ENCODE data around the gene PLCB3. TPM values are rescaled to one million over a fixed set of nuclear protein-coding genes. Genes with fewer than 3 reads are reported as not detected.

The PLCB3 gene
- total and polyA plus RNA-seq, 10 of the 15 experiments (the other 5 are each of a cell fraction or from before 2014, with no cell fraction given): 0.03 to 10.3 (median 3.3) TPM

DNA sequence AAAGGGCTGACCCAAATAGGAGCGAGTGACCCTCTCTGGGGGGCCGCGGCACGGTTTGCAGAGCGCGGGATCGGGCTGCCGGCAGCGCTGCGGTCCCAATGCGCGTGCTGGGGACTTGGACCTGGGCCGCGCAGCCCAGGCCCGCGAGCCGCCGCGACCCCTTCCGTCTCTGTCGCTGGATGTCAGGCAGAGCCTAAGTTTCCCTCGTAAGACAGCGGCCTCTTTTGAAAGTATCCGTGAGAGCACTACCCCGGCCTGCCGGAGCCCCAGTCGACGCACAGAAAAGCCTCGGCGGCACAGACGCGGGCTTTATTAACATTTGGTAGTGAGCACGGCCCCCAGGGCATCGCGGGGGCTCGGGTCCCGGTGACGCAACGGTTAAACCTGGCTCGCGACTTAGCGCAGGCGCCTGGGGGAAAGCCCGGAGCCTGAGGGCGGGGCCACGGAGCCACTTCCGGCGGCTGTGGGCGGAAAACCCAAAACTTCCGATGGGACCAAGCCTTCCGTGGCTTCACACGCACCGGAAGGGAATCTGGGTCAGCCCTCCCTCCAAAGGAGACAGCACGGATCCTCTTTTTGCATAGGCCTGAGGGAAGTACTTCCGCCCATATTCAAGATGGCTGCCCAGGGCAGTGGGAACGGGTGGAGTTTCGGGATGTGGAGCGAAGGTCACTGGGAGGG, 18.4 kb downstream of the PLCB3 start (continued):
- TF ChIP-seq IRF5 (IDR thresholded peaks at IDR 0.05; ENCODE audit: borderline replicate concordance) (no peak), POLR2AphosphoS2 (IDR thresholded peaks at IDR 0.05; ENCODE audit: low read depth, low read length) (peak; percentile 88), SRF (IDR thresholded peaks at IDR 0.05; ENCODE audit: low read depth in 2 of 2, low read length in 2 of 2) (peak; percentile 68 to 85), SREBF1 (IDR thresholded peaks at IDR 0.05; ENCODE audit: low read length) (peak; percentile 86)

DNA sequence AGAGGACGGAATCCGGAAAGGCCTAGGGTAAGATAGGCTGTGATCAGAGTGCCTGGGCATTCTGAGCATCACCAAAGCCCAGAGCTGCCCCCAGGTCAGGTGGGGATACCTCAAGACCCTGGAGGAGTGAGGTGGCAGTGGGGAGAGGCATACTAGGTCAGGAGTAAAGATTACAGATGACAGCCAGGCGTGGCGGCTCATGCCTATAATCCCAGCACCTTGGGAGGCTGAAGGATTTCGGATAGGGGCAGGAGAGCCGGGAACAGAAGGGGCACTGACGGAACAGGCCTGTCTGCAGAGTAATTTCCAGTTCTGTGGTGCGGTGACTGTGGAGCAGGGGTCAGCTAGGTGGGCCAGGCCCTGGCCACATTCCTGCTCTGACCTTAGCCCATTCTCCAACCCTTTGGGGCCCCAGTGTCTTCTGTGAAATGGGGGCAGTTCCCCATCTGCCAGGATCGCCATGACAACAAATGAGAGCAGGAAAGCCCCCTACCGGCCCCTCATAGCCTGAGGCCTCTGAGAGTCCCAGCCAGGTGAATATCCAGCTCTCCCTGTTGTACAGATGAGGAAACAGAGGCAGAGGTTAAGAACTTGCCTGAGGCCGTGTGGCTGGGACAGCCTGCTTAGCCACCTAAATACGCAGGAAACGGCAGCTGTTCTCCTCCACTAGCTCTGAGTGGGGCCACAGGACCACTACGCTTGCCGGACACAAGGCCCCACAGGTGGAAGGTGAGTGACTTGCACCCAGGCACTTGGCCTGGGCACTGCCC, 23.9 kb downstream of the PLCB3 start:
- intact Hi-C loops (cut with micrococcal nuclease; ENCODE audit: unreplicated experiment) (no loop called here), in situ Hi-C loops (cut with MboI) (no loop called here)
- no peaks in the 10 kb centered on the region for H3K27me3 ChIP-seq (replicated peaks in 1 of 2; ENCODE audit: control insufficient read depth in 2 of 2, insufficient read depth in 2 of 2, low read length in 1 of 2)
- H3K27ac ChIP-seq (ENCODE audit: control insufficient read depth, insufficient read depth): no peak overlapping the region
- ChIA-PET RAD21 (ENCODE audit: unreplicated experiment) (no interaction called here), SMC1A (ENCODE audit: uncharacterized antibody, unreplicated experiment) (interaction anchor here (1.3 kb wide), 1 partner anchor 42 kb away, joined by 3 read pairs; the partner anchor contains the start of genes PRDX5 and TRMT112), CTCF (interaction anchor here (0.6 to 3.5 kb wide), 5 partner anchors 8 to 29 kb away, joined by 3 to 10 read pairs (median 4); no protein-coding TSS in a partner anchor), POLR2A (interaction anchor here (0.8 kb wide), 1 partner anchor 34 kb away, joined by 3 read pairs; the partner anchor contains the start of gene FKBP2)
- no peak for TF ChIP-seq HDAC2 (IDR thresholded peaks at IDR 0.05)
- TF ChIP-seq ZNF207 (IDR thresholded peaks at IDR 0.05; ENCODE audit: borderline replicate concordance): no peak
- TF ChIP-seq EGR1 (IDR thresholded peaks at IDR 0.05; ENCODE audit: borderline replicate concordance in 1 of 2, low read depth in 2 of 2, low read length in 2 of 2): no peak
- no peak for TF ChIP-seq CBX3 (IDR thresholded peaks at IDR 0.05; ENCODE audit: borderline replicate concordance, low read depth)
- TF ChIP-seq SMC3 (IDR thresholded peaks at IDR 0.05; ENCODE audit: borderline replicate concordance, low read length): no peak
- peaks cover 10% of the 10 kb centered on the region for H3K79me2 ChIP-seq (ENCODE audit: control insufficient read depth, insufficient read depth, low read length)
- H2AFZ ChIP-seq (ENCODE audit: control insufficient read depth, low read depth, low read length): no peak overlapping the region
- no peak for FAIRE-seq
- H4K20me1 ChIP-seq (ENCODE audit: control insufficient read depth, insufficient read depth): no peaks in the 10 kb centered on the region; the same call in 1 of the 2 replicates
- no peaks in the 10 kb centered on the region for H3K9me3 ChIP-seq (replicated peaks; ENCODE audit: control insufficient read depth, insufficient read depth, low read length)
- peaks cover 0 to 3% of the 10 kb centered on the region in 2 experiments; a peak in 1 of 4 replicates for H3K36me3 ChIP-seq (ENCODE audit: control insufficient read depth in 2 of 2, insufficient read depth in 2 of 2, low read length in 1 of 2)
- H3K4me3 ChIP-seq: no peak overlapping the region
- H3K4me2 ChIP-seq (ENCODE audit: control insufficient read depth, insufficient read depth): no peak overlapping the region
- no peak overlapping the region for H3K9ac ChIP-seq (ENCODE audit: control insufficient read depth, insufficient read depth, low read length)
- WGBS (ENCODE audit: insufficient coverage, insufficient replicate concordance, low lambda C conversion rate, missing lambda C conversion rate): 94% methylated on average over 15 of the region's 15 CpGs
- no peak for DNase-seq (ENCODE audit: low read depth, low spot score)
- BruUV-seq (replicated peaks): no TSS peak
- 0 out of 2 replicates have a peak, but pooled peaks cover 2% of the 10 kb centered on the region for H3K4me1 ChIP-seq (ENCODE audit: control insufficient read depth, insufficient read depth, low read length)
- ATAC-seq: no peak
